Measurements from ENCODE around the gene GREB1L.

DNA sequence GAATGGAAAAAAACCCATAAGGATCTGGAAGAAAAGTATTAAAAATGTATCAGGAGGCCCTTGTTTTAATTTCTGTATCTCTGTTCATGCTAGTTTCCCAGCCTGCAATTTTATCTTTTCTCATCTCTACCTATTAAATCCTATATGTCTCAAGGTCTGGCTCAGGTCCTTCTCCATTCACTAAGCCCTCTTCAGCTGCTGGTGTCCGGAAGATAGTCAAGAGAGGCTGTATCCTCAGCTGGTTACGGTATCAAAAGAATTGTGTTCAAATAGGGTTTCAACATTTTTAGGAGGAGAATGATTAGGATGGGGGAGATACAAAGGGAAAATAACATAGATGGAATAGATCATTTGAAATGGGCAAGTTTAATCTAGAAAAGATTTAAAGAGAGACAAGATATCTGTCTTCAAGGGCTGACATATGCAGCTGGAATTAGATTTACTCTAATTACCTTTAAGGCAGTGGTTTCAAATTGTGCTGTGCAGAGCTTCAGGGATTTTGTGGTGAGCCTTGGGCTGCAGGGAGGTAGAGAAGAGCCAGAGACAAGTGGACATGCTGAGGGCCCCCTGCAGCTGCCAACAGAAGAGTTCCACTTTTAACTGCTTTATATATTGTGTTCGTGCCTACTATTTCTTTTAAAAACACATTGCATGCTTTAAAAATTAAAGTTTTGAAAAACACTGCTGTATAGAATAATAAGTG lies 24.1 kb downstream of the GREB1L start:
- TF ChIP-seq CTCF (conservative IDR thresholded peaks at IDR 0.05 in 1 of 2, IDR thresholded peaks at IDR 0.05 in 1 of 2; ENCODE audit: extremely low read depth in 1 of 2, insufficient read depth in 1 of 2, low read depth in 1 of 2, low read length in 2 of 2) (no peak), EZH2 (IDR thresholded peaks at IDR 0.05; ENCODE audit: borderline replicate concordance, low read length) (no peak)

Measured in mammary epithelial cell (primary cell).